Fibroblast of lung (primary cell): Measurements from ENCODE around the gene HMGN5. TPM values are rescaled to one million over a fixed set of nuclear protein-coding genes. Genes with fewer than 3 reads are reported as not detected.

ENCODE experiments used
- DNase-seq, 2 donors: peaks; one replicate each; pipeline versions ENCODE4 v3.0.0 to v3.0.0-alpha.2; 2010; ENCODE audit warnings: low read depth in 2 of 2
- H2AFZ ChIP-seq: 2 replicates; pipeline ENCODE4 v1.5.1; 2012; ENCODE audit warnings: low read length, control low read depth, inconsistent platforms
- H3K27ac ChIP-seq: 2 replicates; pipeline ENCODE4 v1.5.1; 2011; ENCODE audit warnings: low read length, control low read depth; ENCODE audit not compliant: insufficient read depth
- H3K27me3 ChIP-seq: 2 replicates; pipeline ENCODE4 v1.5.1; 2011; ENCODE audit warnings: mild to moderate bottlenecking, low read length; ENCODE audit not compliant: control insufficient read depth, insufficient read depth
- H3K36me3 ChIP-seq: 2 replicates; pipeline ENCODE4 v1.5.1; 2011; ENCODE audit warnings: low read length; ENCODE audit not compliant: control insufficient read depth, insufficient read depth
- H3K4me1 ChIP-seq: 2 replicates; pipeline ENCODE4 v1.5.1; 2011; ENCODE audit warnings: low read length; ENCODE audit not compliant: control insufficient read depth, insufficient read depth; ENCODE audit errors: extremely low read depth
- H3K4me2 ChIP-seq: 2 replicates; pipeline ENCODE4 v1.5.1; 2011; ENCODE audit warnings: low read length, control low read depth; ENCODE audit not compliant: insufficient read depth; ENCODE audit errors: extremely low read depth
- H3K4me3 ChIP-seq, 4 experiments: fragments of 200-600 bp in 1 of 4; sonication (generic) in 1 of 4; replicated peaks in 1 of 4; 2 replicates each; pipeline ENCODE4 v1.5.1; 2011 to 2016; ENCODE audit warnings: low read length in 4 of 4, low read depth in 3 of 4, mild to moderate bottlenecking in 3 of 4, control low read depth in 2 of 4, inconsistent platforms in 1 of 4, mixed read lengths in 1 of 4; ENCODE audit not compliant: insufficient read depth in 1 of 4; ENCODE audit errors: control extremely low read depth in 1 of 4
- H3K79me2 ChIP-seq: 2 replicates; pipeline ENCODE4 v1.5.1; 2012; ENCODE audit warnings: mild to moderate bottlenecking, low read length, inconsistent platforms; ENCODE audit not compliant: control insufficient read depth, insufficient read depth
- H3K9ac ChIP-seq: 2 replicates; pipeline ENCODE4 v1.5.1; 2011; ENCODE audit warnings: mild to moderate bottlenecking, low read length, control low read depth; ENCODE audit not compliant: insufficient read depth
- H3K9me3 ChIP-seq: 2 replicates; pipeline ENCODE4 v1.5.1; 2012; ENCODE audit warnings: low read depth, low read length; ENCODE audit not compliant: control insufficient read depth, insufficient read depth
- H4K20me1 ChIP-seq: 2 replicates; pipeline ENCODE4 v1.5.1; 2011; ENCODE audit warnings: low read length; ENCODE audit not compliant: control insufficient read depth, insufficient read depth; ENCODE audit errors: extremely low read depth
- EZH2 ChIP-seq: IDR thresholded peaks from 2 replicates; pipeline ENCODE4 v1.5.1; 2012; ENCODE audit warnings: low read length, control low read depth, mild to moderate bottlenecking; ENCODE audit errors: missing control alignments
- polyA plus RNA-seq, 2 donors: library from polyadenylated mRNA; depleted of rRNA in 1 of 2; stranded (reverse) in 1 of 2; unstranded in 1 of 2; fragments of >200 nt; gene quantifications; 2 replicates each; pipeline ENCODE4 v1.2.1, GENCODE V29; 2011 to 2012; ENCODE audit warnings: missing spikeins in 1 of 2
- total RNA-seq: library from RNA; depleted of rRNA; stranded (reverse); fragments of >200 nt; gene quantifications from 2 replicates; pipeline ENCODE4 v1.2.1, GENCODE V29; 2014
- TF ChIP-seq, protein P1 (sequence below), 2 donors: IDR thresholded peaks in 1 of 2; conservative IDR thresholded peaks in 1 of 2; 1 replicate in 1 of 2; 2 replicates in 1 of 2; pipeline ENCODE4 v1.5.1; 2011 to 2012; ENCODE audit warnings: low read length in 2 of 2, control low read depth in 1 of 2, inconsistent platforms in 1 of 2, low read depth in 1 of 2, mild to moderate bottlenecking in 1 of 2

Gene HMGN5
- total and polyA plus RNA-seq, 2 donors (not counting 1 experiment from before 2014, with no cell fraction given), result 1.7 to 4.4 TPM

DNA sequence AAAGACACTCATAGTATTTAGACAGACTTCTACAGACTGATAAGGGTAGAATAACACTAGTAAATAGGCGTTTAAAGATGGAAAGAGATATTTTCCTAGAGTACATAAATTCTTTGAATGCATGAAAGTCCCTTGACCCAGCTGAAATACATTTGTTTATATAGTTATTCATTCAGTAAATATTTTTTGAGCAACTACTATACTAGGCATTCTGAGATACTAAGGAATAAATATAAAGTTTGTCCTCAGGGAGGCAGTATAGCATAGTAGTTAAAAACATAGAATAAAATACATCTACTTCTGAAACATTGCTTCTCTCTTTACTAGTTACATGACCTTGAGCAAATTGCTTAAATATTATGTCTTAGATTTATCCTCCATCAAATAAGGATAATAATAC lies 27.4 kb downstream of the HMGN5 start:
- no peak overlapping the region for H3K4me3 ChIP-seq
- DNase-seq, result peak; percentile 6 to 49
- H3K4me2 ChIP-seq, result no peak overlapping the region
- no peaks in the 10 kb centered on the region for H3K27me3 ChIP-seq
- H4K20me1 ChIP-seq, result no peaks in the 10 kb centered on the region
- no peaks in the 10 kb centered on the region for H3K4me1 ChIP-seq
- H2AFZ ChIP-seq, result no peak overlapping the region
- no peaks in the 10 kb centered on the region for H3K79me2 ChIP-seq
- H3K9me3 ChIP-seq, result no peaks in the 10 kb centered on the region
- no peaks in the 10 kb centered on the region for H3K36me3 ChIP-seq
- H3K27ac ChIP-seq, result no peak overlapping the region
- TF ChIP-seq, protein P1, sequence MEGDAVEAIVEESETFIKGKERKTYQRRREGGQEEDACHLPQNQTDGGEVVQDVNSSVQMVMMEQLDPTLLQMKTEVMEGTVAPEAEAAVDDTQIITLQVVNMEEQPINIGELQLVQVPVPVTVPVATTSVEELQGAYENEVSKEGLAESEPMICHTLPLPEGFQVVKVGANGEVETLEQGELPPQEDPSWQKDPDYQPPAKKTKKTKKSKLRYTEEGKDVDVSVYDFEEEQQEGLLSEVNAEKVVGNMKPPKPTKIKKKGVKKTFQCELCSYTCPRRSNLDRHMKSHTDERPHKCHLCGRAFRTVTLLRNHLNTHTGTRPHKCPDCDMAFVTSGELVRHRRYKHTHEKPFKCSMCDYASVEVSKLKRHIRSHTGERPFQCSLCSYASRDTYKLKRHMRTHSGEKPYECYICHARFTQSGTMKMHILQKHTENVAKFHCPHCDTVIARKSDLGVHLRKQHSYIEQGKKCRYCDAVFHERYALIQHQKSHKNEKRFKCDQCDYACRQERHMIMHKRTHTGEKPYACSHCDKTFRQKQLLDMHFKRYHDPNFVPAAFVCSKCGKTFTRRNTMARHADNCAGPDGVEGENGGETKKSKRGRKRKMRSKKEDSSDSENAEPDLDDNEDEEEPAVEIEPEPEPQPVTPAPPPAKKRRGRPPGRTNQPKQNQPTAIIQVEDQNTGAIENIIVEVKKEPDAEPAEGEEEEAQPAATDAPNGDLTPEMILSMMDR (conservative IDR thresholded peaks at IDR 0.05 in 1 of 2, IDR thresholded peaks at IDR 0.05 in 1 of 2; ENCODE audit: low read depth in 1 of 2, low read length in 2 of 2), result peak in 1 of 2 donors; percentile 3
- no peak for TF ChIP-seq EZH2
- H3K9ac ChIP-seq, result no peak overlapping the region

DNA sequence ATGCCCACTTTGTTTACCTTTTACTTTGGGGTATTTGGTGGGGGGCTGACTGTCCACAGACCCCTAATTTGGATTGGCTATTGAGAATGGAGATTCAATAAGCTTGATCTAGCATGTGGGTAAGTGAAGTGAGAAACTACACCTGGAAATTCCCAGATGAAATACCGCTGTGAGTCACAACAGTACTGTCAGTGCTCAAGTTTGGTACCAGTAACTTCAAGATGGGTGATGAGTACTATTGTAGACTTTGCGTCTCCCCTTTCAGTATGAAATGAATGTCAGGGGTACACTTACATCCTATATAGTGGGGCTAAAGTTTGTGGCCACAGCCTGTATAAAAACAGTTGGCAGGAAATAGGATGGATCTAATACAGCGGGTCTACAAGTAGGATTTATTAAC lies 33.3 kb downstream of the HMGN5 start:
- Histone ChIP-seq H3K27me3 (no peaks in the 10 kb centered on the region), H3K9me3 (no peaks in the 10 kb centered on the region), H3K4me2 (no peak overlapping the region), H3K9ac (no peak overlapping the region), H3K79me2 (no peaks in the 10 kb centered on the region), H3K27ac (no peak overlapping the region), H2AFZ (no peak overlapping the region), H3K4me3 (no peak overlapping the region), H3K36me3 (no peaks in the 10 kb centered on the region), H4K20me1 (no peaks in the 10 kb centered on the region), H3K4me1 (no peaks in the 10 kb centered on the region)
- DNase-seq, result no peak
- no peak for TF ChIP-seq EZH2
- TF ChIP-seq, protein P1 (conservative IDR thresholded peaks at IDR 0.05 in 1 of 2, IDR thresholded peaks at IDR 0.05 in 1 of 2; ENCODE audit: low read depth in 1 of 2, low read length in 2 of 2), result no peak

DNA sequence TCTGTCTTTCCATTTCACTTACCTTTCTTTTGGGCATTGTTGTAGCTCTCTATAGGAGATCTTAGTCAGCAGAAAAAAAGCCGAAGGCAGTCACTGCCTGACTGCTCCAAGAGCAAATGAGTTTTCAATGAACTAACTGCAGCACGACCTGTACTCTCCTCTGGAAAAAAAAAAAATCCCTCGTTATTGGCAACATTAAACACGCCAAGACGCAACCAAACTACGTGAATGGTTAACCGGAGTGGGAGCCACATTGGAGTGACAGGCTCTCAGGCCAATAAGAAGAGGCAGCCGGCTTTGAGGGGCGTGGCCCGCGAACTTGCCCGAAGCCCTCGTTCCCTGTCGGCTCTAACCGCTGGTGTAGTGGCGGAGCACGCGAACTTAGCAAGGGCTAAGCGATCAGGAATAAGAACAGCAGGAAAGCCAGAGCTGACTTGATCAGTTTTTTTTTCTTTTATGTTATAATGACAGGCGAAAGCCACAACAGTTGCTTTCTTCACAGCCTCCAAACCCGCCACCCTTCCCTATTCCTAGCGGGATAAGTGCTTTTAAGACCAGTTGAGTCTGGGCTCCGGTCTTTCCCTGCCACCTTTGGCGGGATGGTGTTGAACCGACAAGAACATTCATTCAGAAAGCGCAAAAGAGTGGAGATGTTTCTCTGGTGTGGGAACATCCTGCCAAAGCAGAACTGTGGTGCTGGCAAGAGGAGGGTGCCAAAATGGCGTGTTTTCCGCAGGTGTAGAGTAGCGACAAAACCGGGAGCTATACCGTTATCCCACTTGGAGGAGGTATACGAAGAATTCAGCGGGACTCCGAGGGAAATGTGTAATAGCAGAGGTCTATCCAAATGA lies 80.0 kb downstream of the HMGN5 start:
- Histone ChIP-seq H2AFZ (peak overlapping the region; percentile 83), H3K9me3 (no peaks in the 10 kb centered on the region)

More for the DNA sequence above, 80.0 kb downstream of the HMGN5 start:
- H3K27me3 ChIP-seq, result no peaks in the 10 kb centered on the region
- H3K4me2 ChIP-seq, result peak overlapping the region; percentile 88
- H3K79me2 ChIP-seq, result no peaks in the 10 kb centered on the region
- peak overlapping the region; percentile 23 for H3K9ac ChIP-seq
- no peaks in the 10 kb centered on the region for H4K20me1 ChIP-seq
- TF ChIP-seq, protein P1 (conservative IDR thresholded peaks at IDR 0.05 in 1 of 2, IDR thresholded peaks at IDR 0.05 in 1 of 2; ENCODE audit: low read depth in 1 of 2, low read length in 2 of 2), result no peak
- no peak for TF ChIP-seq EZH2
- peak; percentile 94 to 95 for DNase-seq
- H3K4me1 ChIP-seq, result no peaks in the 10 kb centered on the region
- H3K27ac ChIP-seq, result no peak overlapping the region
- no peaks in the 10 kb centered on the region for H3K36me3 ChIP-seq
- H3K4me3 ChIP-seq, result peak overlapping the region; percentile 41 to 92 (median 61)
